Limb (tissue), 2 donors: ENCODE data around the gene LYRM7.
A peak's percentile ranks its signal among the peaks of the same experiment; 100 is the strongest.
"Not testable (repeated sequence)": the region's sequence is repeated elsewhere in the genome, so short reads cannot be mapped to it uniquely, and the experiment has no call there.

Experiments used
- DNase-seq, 2 donors: peaks; one replicate each; pipeline ENCODE4 v3.0.0-alpha.2; 2016; ENCODE audit errors: extremely low spot score in 2 of 2

The LYRM7 gene

DNA sequence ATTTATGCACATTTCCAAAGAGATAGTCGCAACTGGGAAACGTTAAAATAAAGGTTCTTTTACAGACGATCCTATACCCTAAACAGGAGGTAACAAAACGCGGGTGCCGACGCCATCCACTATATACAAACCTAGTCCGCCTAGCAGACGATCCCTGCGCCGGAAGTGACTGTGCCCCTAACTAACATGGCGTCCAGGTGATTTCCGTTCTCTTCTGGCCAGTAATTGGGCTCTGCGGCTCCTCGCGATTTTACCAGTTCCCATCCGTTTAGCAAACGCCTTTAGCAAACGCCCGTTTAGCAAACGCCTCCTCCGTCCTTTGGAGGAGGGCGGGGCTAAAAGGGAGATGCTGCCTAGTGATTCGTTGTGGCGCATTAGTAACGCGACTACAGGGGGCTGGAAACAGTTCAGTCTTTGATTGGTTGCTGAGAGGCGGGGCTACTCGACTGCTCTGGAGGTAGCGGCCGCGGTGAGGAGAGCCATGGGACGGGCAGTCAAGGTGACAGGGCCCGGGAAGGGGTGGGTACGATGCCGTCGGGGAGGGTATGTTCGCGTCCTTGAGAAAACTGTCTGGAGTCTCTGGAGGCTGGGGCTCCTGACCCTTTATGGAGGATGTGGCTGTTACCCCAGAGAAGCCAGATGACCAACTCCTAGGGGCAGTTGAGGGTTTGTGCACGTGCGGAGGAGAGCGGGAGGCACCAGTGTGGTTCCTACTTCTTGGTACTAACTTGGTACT lies at the start of gene LYRM7:
TSS of gene LYRM7 (plus strand) at position 405 of the 736 bp plus-strand sequence. CDS start at position 482, 77 bp downstream.
- peak; percentile 94 to 100 for DNase-seq

DNA sequence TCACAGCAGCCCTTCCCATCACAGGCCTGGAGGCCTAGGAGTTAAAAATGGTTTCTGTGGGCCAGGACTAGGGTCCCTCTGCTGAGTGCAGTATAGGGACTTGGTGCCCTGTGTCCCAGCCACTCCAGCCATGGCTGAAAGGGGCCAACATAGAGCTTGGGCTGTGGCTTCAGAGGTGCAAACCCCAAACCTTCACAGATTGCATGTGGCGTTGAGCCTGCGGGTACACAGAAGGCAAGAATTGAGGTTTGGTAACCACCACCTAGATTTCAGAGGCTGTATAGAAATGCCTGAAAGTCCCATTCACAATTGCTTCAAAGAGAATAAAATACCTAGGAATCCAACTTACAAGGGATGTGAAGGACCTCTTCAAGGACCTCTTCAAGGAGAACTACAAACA lies 43.5 kb upstream of the LYRM7 start:
- not testable (repeated sequence) for DNase-seq

GRCh38 chr5:131129306-131129705 lies 41.4 kb upstream of the LYRM7 start:
- no peak for DNase-seq

GRCh38 chr5:131133091-131133490 lies 37.7 kb upstream of the LYRM7 start:
- DNase-seq = not testable (repeated sequence)

GRCh38 chr5:131138406-131138805 lies 32.3 kb upstream of the LYRM7 start:
- DNase-seq = not testable (repeated sequence)

- no peak for DNase-seq
Observed at GRCh38 chr5:131139321-131139720, 31.4 kb upstream of the LYRM7 start.

GRCh38 chr5:131142970-131143617 lies 27.6 kb upstream of the LYRM7 start:
- no peak for DNase-seq

DNA sequence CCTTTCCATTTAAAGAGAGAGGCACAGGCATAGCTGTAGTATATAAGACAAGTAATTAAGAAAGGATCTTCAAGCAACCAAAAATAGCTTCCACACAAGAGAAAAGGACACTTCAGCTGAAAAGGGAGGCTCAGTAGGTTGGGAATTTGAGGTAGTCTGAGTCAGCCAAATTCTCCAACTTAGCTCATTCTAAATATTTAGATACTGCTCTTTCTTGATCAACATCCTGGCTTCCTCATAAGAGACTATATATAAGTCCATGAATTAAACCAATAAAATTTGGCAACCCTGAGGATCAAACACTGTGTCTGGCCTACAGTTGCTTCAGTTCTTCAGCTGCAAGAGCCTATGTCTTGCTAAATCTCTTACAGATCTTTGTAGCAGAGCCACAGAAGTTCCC lies 23.5 kb upstream of the LYRM7 start:
- no peak for DNase-seq

DNA sequence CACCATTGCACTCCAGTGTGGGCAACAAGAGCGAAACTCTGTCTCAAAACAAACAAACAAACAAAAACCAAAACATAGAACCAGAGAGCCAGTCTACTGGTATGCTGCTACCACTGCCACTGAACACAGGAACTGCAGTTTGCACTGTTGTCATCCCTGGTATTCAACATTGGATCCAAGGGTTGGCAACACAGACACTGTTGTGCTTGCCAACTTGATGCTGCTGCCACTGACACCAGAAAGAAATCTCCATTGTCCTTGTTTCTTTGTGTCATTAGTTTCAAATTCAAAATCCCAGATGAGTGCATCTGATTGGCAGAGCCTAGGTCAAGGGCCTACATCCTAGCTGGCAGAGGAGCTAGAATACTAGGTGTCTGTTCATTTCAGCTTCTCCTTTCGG lies 21.9 kb upstream of the LYRM7 start:
- no peak for DNase-seq

- no peak for DNase-seq
Observed at GRCh38 chr5:131150408-131150807, 20.3 kb upstream of the LYRM7 start.

DNA sequence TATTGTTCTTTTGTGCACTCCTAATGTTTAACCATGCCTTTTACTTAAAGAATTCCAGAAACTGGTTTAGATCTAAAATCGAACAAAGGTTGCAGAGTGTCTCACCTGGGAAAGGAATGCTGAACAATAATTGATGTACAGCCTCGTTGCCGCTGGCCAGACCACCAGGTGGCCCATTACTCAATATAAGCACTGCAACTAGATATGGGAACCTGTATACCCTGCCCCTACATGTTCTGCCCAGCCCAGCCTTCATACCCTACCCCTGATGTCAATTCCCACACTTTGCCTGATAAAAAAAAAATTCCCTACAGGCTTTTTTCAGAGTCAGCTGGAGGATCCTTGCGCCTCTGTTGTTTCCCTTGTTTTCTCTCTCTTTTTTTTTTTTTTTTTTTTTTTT lies 19.5 kb upstream of the LYRM7 start:
- no peak for DNase-seq

DNA sequence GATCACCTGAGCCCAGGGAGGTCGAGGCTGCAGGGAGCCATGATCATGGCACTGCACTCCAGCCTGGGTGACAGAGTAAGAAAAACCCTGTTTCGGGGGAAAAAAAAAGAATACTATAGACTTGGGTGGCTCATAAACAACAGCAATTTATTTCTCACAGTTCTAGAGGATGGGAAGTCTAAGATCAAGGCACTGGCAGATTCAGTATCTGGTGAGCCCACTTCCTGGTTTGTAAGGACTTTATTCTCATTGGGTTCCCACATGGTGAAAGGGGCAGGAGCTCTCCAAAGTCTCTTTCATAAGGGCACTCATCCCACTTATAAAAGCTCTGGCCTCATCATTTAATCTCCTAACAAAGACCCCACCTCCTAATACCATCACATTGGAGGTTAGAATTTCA lies 14.4 kb upstream of the LYRM7 start:
- no peak for DNase-seq

GRCh38 chr5:131156957-131157356 lies 13.8 kb upstream of the LYRM7 start:
- DNase-seq = no peak

DNA sequence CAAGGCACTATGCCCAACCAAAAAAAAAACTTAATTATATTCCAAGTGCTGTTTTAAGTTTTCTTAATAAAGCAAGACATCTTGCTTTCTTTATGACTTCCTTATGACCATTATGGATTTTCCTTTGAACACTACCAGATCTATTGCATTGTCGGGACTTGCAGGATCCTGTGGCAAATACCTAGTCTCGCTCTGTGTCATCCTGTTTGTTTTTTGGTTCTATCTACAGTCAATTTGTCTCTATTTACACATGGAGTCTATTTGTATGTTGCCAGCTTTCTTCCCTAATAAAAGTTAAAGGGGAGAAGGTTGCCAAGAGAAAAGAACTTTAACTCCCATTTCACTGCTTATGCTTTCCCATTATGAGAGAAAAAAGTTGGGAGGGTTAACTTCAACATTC lies 10.6 kb upstream of the LYRM7 start:
- no peak for DNase-seq

GRCh38 chr5:131163276-131164119 lies 7.2 kb upstream of the LYRM7 start:
- no peak for DNase-seq

GRCh38 chr5:131164191-131165118 lies 6.3 kb upstream of the LYRM7 start:
- DNase-seq = peak; percentile 52 to 83

DNA sequence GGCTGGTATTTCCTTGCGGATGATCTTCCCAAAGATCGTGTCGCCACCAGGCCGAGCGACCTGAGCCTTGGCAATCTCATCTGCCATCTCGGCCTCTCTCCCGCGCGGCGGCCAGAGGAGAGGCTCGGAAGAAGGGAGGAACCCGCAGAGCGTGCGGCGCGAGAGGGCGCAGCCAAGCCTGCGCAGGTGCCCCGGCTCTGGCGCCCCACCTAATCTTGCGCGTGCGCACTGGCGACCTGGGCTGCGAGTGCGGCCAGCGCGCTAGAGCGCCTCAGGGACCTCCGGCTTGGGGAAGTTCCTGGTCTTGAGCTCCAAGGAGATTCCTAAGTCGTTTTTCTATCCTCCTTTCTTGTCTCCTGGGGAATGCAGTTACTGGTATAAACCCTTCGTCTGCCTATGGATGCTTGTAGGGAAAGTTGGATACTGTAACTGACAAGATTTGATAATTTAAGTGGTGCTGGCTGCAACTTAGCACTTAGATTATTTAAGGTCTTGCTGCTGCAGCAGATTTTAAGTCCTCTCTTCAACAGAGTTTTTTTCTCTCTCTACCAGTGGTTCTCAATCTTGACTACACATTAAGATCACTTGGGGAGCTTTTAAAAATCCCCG lies 5.5 kb upstream of the LYRM7 start, which contains the start of gene HINT1:
TSS of gene HINT1 (minus strand) at position 138 of the 609 bp plus-strand sequence. CDS start at position 87, 51 bp downstream.
- peak; percentile 89 to 92 for DNase-seq

DNA sequence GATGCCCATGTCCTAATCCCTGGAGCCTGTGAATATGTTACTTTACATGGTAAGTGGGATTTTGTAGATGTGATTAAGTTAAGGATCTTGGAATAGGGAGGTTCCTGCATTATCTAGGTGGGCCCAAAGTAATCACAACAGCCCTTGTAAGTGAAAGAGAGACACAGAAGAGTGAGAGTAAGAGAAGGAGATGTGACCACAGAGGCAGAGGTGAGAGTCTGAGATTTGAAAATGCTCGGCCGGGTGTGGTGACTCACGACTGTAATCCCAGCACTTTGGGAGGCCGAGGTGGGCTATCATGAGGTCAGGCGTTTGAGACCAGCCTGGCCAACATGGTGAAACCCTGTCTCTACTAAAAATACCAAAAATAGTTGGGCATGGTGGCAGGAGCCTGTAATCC lies 3.1 kb upstream of the LYRM7 start:
- DNase-seq = no peak

GRCh38 chr5:131169810-131170539 lies 769 bp upstream of the LYRM7 start:
- DNase-seq = no peak

GRCh38 chr5:131171276-131171810 lies 599 bp downstream of the LYRM7 start:
- no peak for DNase-seq
